K562 (cell line): Measurements from ENCODE around the gene RABL6. TPM values are rescaled to one million over a fixed set of nuclear protein-coding genes. Genes with fewer than 3 reads are reported as not detected.

Source experiments
- BRCA1 ChIP-seq, 2 experiments: fragments of 450-650 bp in 1 of 2; sonication (generic) in 1 of 2; formaldehyde crosslinking in 1 of 2; IDR thresholded peaks; 2 replicates each; pipeline versions ENCODE4 v1.5.0 to v1.6.1; 2017 to 2020; ENCODE audit warnings: mild to moderate bottlenecking in 1 of 2, missing genetic modification reagents in 1 of 2
- BRD9 ChIP-seq: fragments of 450-650 bp; IDR thresholded peaks from 2 replicates; pipeline ENCODE4 v1.6.1; 2018; ENCODE audit warnings: low read depth; ENCODE audit not compliant: partially characterized antibody
- CCAR2 ChIP-seq: fragments of 200-400 bp; formaldehyde crosslinking; IDR thresholded peaks from 2 replicates; pipeline ENCODE4 v1.6.1; 2017; ENCODE audit warnings: mild to moderate bottlenecking, low read depth, low read length
- DACH1 ChIP-seq: fragments of 450-650 bp; IDR thresholded peaks from 2 replicates; pipeline ENCODE4 v1.6.1; 2018; ENCODE audit not compliant: partially characterized antibody
- HCFC1 ChIP-seq: IDR thresholded peaks from 2 replicates; pipeline ENCODE4 v1.6.1; 2012; ENCODE audit warnings: low read depth, low read length, improper control_type of control experiment
- MEIS2 ChIP-seq: fragments of 450-650 bp; IDR thresholded peaks from 2 replicates; pipeline ENCODE4 v1.6.1; 2014; ENCODE audit warnings: mild to moderate bottlenecking; ENCODE audit not compliant: partially characterized antibody
- NFRKB ChIP-seq: fragments of 450-650 bp; IDR thresholded peaks from 2 replicates; pipeline ENCODE4 v1.6.1; 2016; ENCODE audit warnings: low read depth
- NR1H2 ChIP-seq: sonication (generic); formaldehyde crosslinking; IDR thresholded peaks from 2 replicates; pipeline ENCODE4 v1.4.0; 2020; ENCODE audit warnings: mild to moderate bottlenecking, missing genetic modification reagents
- PHF8 ChIP-seq: fragments of 200-600 bp; sonication (generic); IDR thresholded peaks from 2 replicates; pipeline ENCODE4 v1.6.1; 2012; ENCODE audit warnings: mixed run types, mild to moderate bottlenecking, inconsistent platforms, low read length, moderate library complexity, borderline replicate concordance
- RAD21 ChIP-seq, 2 experiments: fragments of 250-450 bp in 1 of 2; fragments of 450-650 bp in 1 of 2; sonication (Bioruptor Pico) in 1 of 2; formaldehyde crosslinking in 1 of 2; IDR thresholded peaks in 1 of 2; conservative IDR thresholded peaks in 1 of 2; 2 replicates each; pipeline versions ENCODE4 v1.4.0 to v1.8.0; 2020 to 2022; ENCODE audit warnings: mild to moderate bottlenecking in 2 of 2, moderate library complexity in 1 of 2
- SMAD2 ChIP-seq: fragments of 150-350 bp; IDR thresholded peaks from 2 replicates; pipeline ENCODE4 v1.6.1; 2014; ENCODE audit warnings: low read depth, mild to moderate bottlenecking, low read length
- ZC3H11A ChIP-seq: IDR thresholded peaks from 2 replicates; pipeline ENCODE4 v1.6.1; 2012; ENCODE audit warnings: low read depth, low read length, improper control_type of control experiment
- ZNF644 ChIP-seq: fragments of 200-800 bp; sonication (Bioruptor generic); IDR thresholded peaks from 2 replicates; pipeline ENCODE4 v1.6.1; 2016; ENCODE audit warnings: low read depth, missing genetic modification characterization, missing compliant biosample characterization
- ZNF764 ChIP-seq: fragments of 250-450 bp; sonication (Bioruptor Pico); IDR thresholded peaks from 2 replicates; pipeline ENCODE4 v1.4.0; 2020; ENCODE audit warnings: low read depth, mild to moderate bottlenecking, moderate library complexity
- polyA plus RNA-seq, 8 experiments: library from polyadenylated mRNA; depleted of rRNA in 4 of 8; stranded (reverse) in 5 of 8; unstranded in 3 of 8; fragments of >200 nt; fragmentation: Nextera tagmentation in 2 of 8; fragmentation: Illumina TruSeq in 1 of 8; extraction: Ambion mirVana in 2 of 8; extraction: Trizol in 1 of 8; gene quantifications; 2 replicates each; pipeline versions ENCODE4 v1.2.1 to v1.2.3, GENCODE V29; 2011 to 2014; ENCODE audit warnings: inconsistent platforms in 1 of 8, missing spikeins in 1 of 8
- total RNA-seq, 7 experiments: library from RNA; depleted of rRNA in 6 of 7; stranded (reverse); fragments of >200 nt in 6 of 7; fragmentation: Illumina TruSeq in 2 of 7; extraction: Trizol in 2 of 7; gene quantifications; 2 replicates each; pipeline versions ENCODE4 v1.2.1 to v1.2.3, GENCODE V29; 2011 to 2021; ENCODE audit warnings: low replicate concordance in 1 of 7
- TF ChIP-seq, protein P1 (sequence below): sonication (generic); formaldehyde crosslinking; IDR thresholded peaks from 2 replicates; pipeline ENCODE4 v1.8.0; 2022; ENCODE audit warnings: mild to moderate bottlenecking, missing genetic modification reagents
- TF ChIP-seq, protein P2 (sequence below): fragments of 250-450 bp; sonication (Bioruptor Pico); IDR thresholded peaks from 2 replicates; pipeline ENCODE4 v1.5.1; 2021; ENCODE audit warnings: mild to moderate bottlenecking
- TF ChIP-seq, protein P3 (sequence below): fragments of 450-650 bp; IDR thresholded peaks from 2 replicates; pipeline ENCODE4 v1.6.1; 2016
- TF ChIP-seq, protein P4 (sequence below): fragments of 450-650 bp; formaldehyde crosslinking; IDR thresholded peaks from 2 replicates; pipeline ENCODE4 v1.4.0; 2020; ENCODE audit warnings: mild to moderate bottlenecking, moderate library complexity
- TF ChIP-seq, protein P5 (sequence below): fragments of 250-450 bp; sonication (Bioruptor Pico); IDR thresholded peaks from 2 replicates; pipeline ENCODE4 v1.5.0; 2021; ENCODE audit warnings: mild to moderate bottlenecking, moderate library complexity

Gene RABL6
- total and polyA plus RNA-seq, 9 of the 15 experiments (the other 6 are each of a cell fraction or from before 2014, with no cell fraction given), result 5.6 to 181 (median 84.5) TPM

DNA sequence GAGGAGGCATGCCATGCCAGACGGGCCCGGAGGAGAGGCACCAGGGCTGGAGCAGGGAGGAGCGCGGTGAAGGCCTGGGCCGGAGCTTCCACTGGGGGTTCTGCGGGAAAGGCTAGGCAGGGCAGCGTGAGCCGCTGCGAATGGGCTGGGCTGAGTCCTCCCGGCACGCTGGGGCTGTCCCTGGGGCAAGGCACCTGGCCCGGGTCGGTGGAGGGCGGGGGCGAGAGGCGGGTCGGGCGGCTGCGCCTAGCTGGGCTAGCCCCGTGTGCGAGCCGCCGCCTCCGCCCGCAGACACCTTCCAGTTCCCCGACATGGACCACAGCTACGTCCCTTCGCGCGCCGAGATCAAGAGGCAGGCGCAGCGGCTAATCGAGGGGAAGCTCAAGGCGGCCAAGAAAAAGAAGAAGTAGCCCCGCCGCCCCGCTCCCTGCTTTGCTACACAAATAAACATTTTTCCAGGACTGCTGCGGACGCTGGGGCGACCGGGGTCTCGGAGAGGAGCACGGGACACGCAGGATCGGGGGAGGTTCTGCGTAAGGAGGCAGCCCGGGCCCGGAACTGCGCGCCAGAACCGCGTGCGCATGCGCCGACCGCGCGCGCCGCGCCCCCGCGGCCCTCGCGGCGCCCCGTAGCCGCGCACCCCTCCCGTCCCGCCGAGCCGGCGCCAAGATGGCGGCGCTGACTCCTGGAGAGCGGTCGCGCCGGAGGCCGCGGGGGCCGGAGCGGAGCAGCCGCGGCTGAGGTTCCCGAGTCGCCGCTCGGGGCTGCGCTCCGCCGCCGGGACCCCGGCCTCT is at the start of gene RABL6 (continued):
- TF ChIP-seq ZNF644 (tag) (no peak), RAD21 (CRISPR knock-in tag; conservative IDR thresholded peaks at IDR 0.05 in 1 of 2, IDR thresholded peaks at IDR 0.05 in 1 of 2) (no peak), DACH1 (no peak), SMAD2 (no peak), BRCA1 (IDR thresholded peaks at IDR 0.05) (no peak), BRCA1 (CRISPR knock-in tag; IDR thresholded peaks at IDR 0.05) (no peak), ZNF764 (CRISPR knock-in tag) (no peak), PHF8 (peak; percentile 77; the same call in 1 of the 2 replicates), HCFC1 (peak; percentile 51; the same call in 1 of the 2 replicates), BRD9 (no peak), CCAR2 (no peak), ZC3H11A (no peak), NFRKB (no peak), MEIS2 (peak; percentile 77), NR1H2 (CRISPR knock-in tag) (no peak)
- TF ChIP-seq, protein P1, sequence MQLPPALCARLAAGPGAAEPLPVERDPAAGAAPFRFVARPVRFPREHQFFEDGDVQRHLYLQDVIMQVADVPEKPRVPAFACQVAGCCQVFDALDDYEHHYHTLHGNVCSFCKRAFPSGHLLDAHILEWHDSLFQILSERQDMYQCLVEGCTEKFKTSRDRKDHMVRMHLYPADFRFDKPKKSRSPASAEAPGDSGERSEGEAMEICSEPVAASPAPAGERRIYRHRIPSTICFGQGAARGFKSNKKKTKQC (CRISPR knock-in tag), result no peak
- TF ChIP-seq, protein P2, sequence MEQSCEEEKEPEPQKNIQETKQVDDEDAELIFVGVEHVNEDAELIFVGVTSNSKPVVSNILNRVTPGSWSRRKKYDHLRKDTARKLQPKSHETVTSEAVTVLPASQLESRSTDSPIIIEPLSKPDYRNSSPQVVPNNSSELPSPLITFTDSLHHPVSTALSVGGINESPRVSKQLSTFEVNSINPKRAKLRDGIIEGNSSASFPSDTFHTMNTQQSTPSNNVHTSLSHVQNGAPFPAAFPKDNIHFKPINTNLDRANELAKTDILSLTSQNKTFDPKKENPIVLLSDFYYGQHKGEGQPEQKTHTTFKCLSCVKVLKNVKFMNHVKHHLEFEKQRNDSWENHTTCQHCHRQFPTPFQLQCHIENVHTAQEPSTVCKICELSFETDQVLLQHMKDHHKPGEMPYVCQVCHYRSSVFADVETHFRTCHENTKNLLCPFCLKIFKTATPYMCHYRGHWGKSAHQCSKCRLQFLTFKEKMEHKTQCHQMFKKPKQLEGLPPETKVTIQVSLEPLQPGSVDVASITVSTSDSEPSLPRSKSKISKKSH (CRISPR knock-in tag), result no peak
- TF ChIP-seq, protein P3, sequence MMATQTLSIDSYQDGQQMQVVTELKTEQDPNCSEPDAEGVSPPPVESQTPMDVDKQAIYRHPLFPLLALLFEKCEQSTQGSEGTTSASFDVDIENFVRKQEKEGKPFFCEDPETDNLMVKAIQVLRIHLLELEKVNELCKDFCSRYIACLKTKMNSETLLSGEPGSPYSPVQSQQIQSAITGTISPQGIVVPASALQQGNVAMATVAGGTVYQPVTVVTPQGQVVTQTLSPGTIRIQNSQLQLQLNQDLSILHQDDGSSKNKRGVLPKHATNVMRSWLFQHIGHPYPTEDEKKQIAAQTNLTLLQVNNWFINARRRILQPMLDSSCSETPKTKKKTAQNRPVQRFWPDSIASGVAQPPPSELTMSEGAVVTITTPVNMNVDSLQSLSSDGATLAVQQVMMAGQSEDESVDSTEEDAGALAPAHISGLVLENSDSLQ, result no peak
- TF ChIP-seq, protein P4, sequence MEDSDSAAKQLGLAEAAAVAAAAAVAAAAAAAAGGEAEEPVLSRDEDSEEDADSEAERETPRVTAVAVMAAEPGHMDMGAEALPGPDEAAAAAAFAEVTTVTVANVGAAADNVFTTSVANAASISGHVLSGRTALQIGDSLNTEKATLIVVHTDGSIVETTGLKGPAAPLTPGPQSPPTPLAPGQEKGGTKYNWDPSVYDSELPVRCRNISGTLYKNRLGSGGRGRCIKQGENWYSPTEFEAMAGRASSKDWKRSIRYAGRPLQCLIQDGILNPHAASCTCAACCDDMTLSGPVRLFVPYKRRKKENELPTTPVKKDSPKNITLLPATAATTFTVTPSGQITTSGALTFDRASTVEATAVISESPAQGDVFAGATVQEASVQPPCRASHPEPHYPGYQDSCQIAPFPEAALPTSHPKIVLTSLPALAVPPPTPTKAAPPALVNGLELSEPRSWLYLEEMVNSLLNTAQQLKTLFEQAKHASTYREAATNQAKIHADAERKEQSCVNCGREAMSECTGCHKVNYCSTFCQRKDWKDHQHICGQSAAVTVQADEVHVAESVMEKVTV, result no peak
- TF ChIP-seq, protein P5, sequence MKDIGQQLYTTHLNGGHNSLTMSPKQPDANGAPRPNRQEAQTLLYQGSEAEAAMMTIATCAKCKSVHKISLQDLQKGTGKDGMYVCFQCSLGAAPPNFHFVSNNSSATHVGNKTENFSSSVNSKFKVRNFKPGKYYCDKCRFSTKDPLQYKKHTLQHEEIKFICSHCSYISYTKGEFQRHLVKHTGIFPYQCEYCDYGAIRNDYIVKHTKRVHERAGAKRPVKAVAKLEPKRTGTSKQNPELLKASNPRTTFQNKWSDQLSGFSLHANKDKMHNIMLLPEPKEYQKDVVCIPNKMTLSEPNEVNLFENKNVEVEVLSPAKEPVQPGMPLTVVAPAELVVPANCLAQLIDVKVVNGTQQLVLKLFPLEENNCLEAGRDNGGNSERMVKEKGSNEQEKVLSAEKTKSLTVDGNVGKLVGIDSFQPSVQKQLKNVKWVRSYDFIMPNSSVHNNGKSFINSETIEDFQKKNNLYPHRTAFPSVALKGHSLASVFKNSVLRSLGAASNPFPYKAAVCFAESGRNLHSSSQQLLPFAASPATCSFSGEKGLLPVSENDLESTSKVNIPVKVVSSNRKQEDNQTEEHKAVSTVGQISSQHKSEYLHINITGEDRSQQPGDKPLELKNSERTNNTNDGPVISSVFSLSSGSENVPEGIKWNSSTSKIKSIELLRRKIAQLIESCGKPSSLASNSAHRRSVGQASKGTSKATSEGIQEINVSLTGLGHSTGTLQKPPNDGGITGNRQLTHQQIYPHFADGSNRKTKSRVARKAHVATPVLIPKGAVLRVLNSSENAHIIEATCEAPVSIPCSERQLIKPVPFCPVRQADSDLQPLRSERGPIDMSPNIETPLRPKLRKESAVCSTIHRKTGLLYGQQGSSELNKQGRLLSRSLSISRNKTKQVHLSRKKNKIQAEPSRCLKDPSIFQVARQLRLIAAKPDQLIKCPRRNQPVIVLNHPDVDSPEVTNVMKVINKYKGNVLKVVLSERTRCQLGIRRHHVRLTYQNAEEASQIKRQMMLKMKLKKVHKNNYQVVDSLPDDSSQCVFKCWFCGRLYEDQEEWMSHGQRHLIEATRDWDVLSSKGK, result no peak
